GM12878 (cell line): ENCODE measurements around the gene CA11. TPM values are rescaled to one million over a fixed set of nuclear protein-coding genes. Genes with fewer than 3 reads are reported as not detected.

Source experiments
- ASH2L ChIP-seq: fragments of 300-600, 200-600 bp; sonication (generic); IDR thresholded peaks from 2 replicates; pipeline ENCODE4 v1.6.1; 2017; ENCODE audit warnings: low read depth, mild to moderate bottlenecking, borderline replicate concordance
- ATF7 ChIP-seq: fragments of 450-650 bp; IDR thresholded peaks from 2 replicates; pipeline ENCODE4 v1.6.1; 2016; ENCODE audit warnings: low read depth, mild to moderate bottlenecking
- BHLHE40 ChIP-seq, 2 experiments: fragments of 450-650 bp in 1 of 2; IDR thresholded peaks; 2 replicates each; pipeline ENCODE4 v1.6.1; 2011 to 2017; ENCODE audit warnings: low read depth in 2 of 2, borderline replicate concordance in 1 of 2, improper control_type of control experiment in 1 of 2, low read length in 1 of 2, mild to moderate bottlenecking in 1 of 2
- E2F4 ChIP-seq: IDR thresholded peaks from 2 replicates; pipeline ENCODE4 v1.6.1; 2012; ENCODE audit warnings: low read depth, low read length, improper control_type of control experiment
- E4F1 ChIP-seq: fragments of 450-650 bp; IDR thresholded peaks from 2 replicates; pipeline ENCODE4 v1.6.1; 2018; ENCODE audit warnings: borderline replicate concordance, mild to moderate bottlenecking; ENCODE audit not compliant: partially characterized antibody
- EZH2 ChIP-seq: IDR thresholded peaks from 2 replicates; pipeline ENCODE4 v1.6.1; 2012; ENCODE audit warnings: low read depth, mild to moderate bottlenecking, control low read depth, inconsistent platforms, low read length, borderline replicate concordance; ENCODE audit not compliant: control insufficient read depth
- IKZF1 ChIP-seq: fragments of 450-650 bp; conservative IDR thresholded peaks from 2 replicates; pipeline ENCODE4 v1.6.1; 2017; ENCODE audit warnings: antibody characterized with exemption, mild to moderate bottlenecking
- IKZF2 ChIP-seq, 2 experiments: fragments of 450-650 bp; IDR thresholded peaks; 2 replicates each; pipeline ENCODE4 v1.6.1; 2017; ENCODE audit warnings: mild to moderate bottlenecking in 2 of 2, moderate library complexity in 2 of 2
- IRF4 ChIP-seq: IDR thresholded peaks from 2 replicates; pipeline ENCODE4 v1.6.1; 2011; ENCODE audit warnings: low read depth, low read length
- MXI1 ChIP-seq: fragments of 150-350 bp; IDR thresholded peaks from 2 replicates; pipeline ENCODE4 v1.6.1; 2011; ENCODE audit warnings: low read depth, mild to moderate bottlenecking, inconsistent platforms, low read length, improper control_type of control experiment
- RAD21 ChIP-seq: IDR thresholded peaks from 2 replicates; pipeline ENCODE4 v1.6.1; 2011; ENCODE audit warnings: mild to moderate bottlenecking, low read depth, low read length, moderate library complexity; ENCODE audit not compliant: insufficient read depth
- RBBP5 ChIP-seq: fragments of 200-600 bp; sonication (generic); conservative IDR thresholded peaks from 2 replicates; pipeline ENCODE4 v1.6.1; 2016
- SMAD1 ChIP-seq: fragments of 450-650 bp; IDR thresholded peaks from 2 replicates; pipeline ENCODE4 v1.6.1; 2018; ENCODE audit warnings: mild to moderate bottlenecking, low read depth; ENCODE audit not compliant: partially characterized antibody
- TAF1 ChIP-seq: IDR thresholded peaks from 2 replicates; pipeline ENCODE4 v1.6.1; 2011; ENCODE audit warnings: mild to moderate bottlenecking, low read depth, low read length, borderline replicate concordance
- polyA plus RNA-seq, 11 experiments: library from polyadenylated mRNA; depleted of rRNA in 4 of 11; unstranded in 6 of 11; stranded (reverse) in 5 of 11; fragments of >200 nt; fragmentation: Nextera tagmentation in 4 of 11; fragmentation: Illumina TruSeq in 1 of 11; extraction: Ambion mirVana in 4 of 11; extraction: Trizol in 1 of 11; gene quantifications; 1 replicate in 1 of 11; 2 replicates in 10 of 11; pipeline versions ENCODE4 v1.2.1 to v1.2.3, GENCODE V29; 2011 to 2016; ENCODE audit warnings: inconsistent platforms in 2 of 11, missing spikeins in 2 of 11, low read depth in 1 of 11
- total RNA-seq, 4 experiments: library from RNA; depleted of rRNA in 3 of 4; stranded (reverse); fragments of >200 nt in 3 of 4; fragmentation: Illumina TruSeq in 1 of 4; extraction: Trizol in 1 of 4; gene quantifications; 2 replicates each; pipeline versions ENCODE4 v1.2.1 to v1.2.3, GENCODE V29; 2013 to 2021
- TF ChIP-seq, protein P1 (sequence below), 3 experiments: IDR thresholded peaks in 2 of 3; conservative IDR thresholded peaks in 1 of 3; 2 replicates each; pipeline ENCODE4 v1.5.1; 2011; ENCODE audit warnings: low read depth in 3 of 3, low read length in 3 of 3, mild to moderate bottlenecking in 3 of 3, control low read depth in 2 of 3, moderate library complexity in 2 of 3, inconsistent platforms in 1 of 3, mixed read lengths in 1 of 3; ENCODE audit not compliant: control insufficient read depth in 2 of 3, insufficient read depth in 1 of 3; ENCODE audit errors: extremely low read depth in 1 of 3

Gene CA11
- total and polyA plus RNA-seq, 10 of the 15 experiments (the other 5 are each of a cell fraction or from before 2014, with no cell fraction given) = 1.7 to 7.5 (median 2.4) TPM

DNA sequence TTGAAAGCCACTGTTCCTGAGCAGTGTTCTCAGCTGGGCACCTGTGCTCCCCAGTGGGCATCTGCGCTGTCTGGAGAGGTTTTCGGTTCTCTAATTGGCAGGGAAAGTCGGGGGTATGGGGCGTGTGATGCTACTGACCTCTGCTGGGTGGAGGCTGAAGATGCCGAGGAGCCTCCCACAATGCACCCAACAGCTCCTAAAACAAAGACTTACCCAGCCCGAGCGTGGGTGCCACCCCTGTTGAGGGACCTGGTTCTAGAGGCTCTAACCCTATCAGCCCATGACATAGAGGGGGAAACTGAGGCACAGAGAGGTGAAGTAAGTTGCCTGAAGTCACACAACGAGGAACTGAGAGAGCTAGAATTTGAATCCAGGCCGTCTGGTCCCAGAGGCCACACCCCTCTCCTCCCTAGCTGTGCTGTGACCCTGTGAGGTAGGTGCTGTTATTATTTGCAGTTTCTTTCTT lies 37.2 kb downstream of the CA11 start (continued):
- TF ChIP-seq BHLHE40 (IDR thresholded peaks at IDR 0.05; ENCODE audit: borderline replicate concordance in 1 of 2, low read depth in 2 of 2, low read length in 1 of 2) = peak in 1 of 2 experiments; percentile 13; a peak in 1 of 4 replicates
- TF ChIP-seq SMAD1 = no peak
- 0 out of 2 replicates have a peak, but pooled peaks have one; percentile 13 for TF ChIP-seq IRF4
- TF ChIP-seq IKZF2 (IDR thresholded peaks at IDR 0.05) = peak in 1 of 2 experiments; percentile 43; a peak in 1 of 4 replicates
- TF ChIP-seq ATF7 = peak; percentile 23; the same call in 1 of the 2 replicates
- no peak for TF ChIP-seq ASH2L
- TF ChIP-seq RBBP5 = no peak
- no peak for TF ChIP-seq TAF1
- no peak for TF ChIP-seq E4F1
- peak; percentile 74 for TF ChIP-seq RAD21
- TF ChIP-seq IKZF1 = peak; percentile 57
- no peak for TF ChIP-seq MXI1
- TF ChIP-seq, protein P1, sequence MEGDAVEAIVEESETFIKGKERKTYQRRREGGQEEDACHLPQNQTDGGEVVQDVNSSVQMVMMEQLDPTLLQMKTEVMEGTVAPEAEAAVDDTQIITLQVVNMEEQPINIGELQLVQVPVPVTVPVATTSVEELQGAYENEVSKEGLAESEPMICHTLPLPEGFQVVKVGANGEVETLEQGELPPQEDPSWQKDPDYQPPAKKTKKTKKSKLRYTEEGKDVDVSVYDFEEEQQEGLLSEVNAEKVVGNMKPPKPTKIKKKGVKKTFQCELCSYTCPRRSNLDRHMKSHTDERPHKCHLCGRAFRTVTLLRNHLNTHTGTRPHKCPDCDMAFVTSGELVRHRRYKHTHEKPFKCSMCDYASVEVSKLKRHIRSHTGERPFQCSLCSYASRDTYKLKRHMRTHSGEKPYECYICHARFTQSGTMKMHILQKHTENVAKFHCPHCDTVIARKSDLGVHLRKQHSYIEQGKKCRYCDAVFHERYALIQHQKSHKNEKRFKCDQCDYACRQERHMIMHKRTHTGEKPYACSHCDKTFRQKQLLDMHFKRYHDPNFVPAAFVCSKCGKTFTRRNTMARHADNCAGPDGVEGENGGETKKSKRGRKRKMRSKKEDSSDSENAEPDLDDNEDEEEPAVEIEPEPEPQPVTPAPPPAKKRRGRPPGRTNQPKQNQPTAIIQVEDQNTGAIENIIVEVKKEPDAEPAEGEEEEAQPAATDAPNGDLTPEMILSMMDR (IDR thresholded peaks at IDR 0.05 in 2 of 3, conservative IDR thresholded peaks at IDR 0.05 in 1 of 3; ENCODE audit: control insufficient read depth in 2 of 3, extremely low read depth in 1 of 3, insufficient read depth in 1 of 3, low read depth in 3 of 3, low read length in 3 of 3) = peak; percentile 74 to 84 (median 82); a peak in 5 of 6 replicates
- TF ChIP-seq EZH2 = no peak
- no peak for TF ChIP-seq E2F4
